GM13976 (cell line): ENCODE results near the gene DGKD.

ENCODE experiments used
- DNase-seq: peaks from one replicate; pipeline ENCODE4 v3.0.0; 2012; ENCODE audit warnings: low spot score
- in situ Hi-C: fragments of 300-500 bp; cut with MboI; formaldehyde crosslinking; loops from one replicate; pipeline ENCODE4 v1.12.0; 2022; ENCODE audit warnings: low sequenced_read_pairs, mixed read lengths, inconsistent platforms; ENCODE audit not compliant: unreplicated experiment
- TF ChIP-seq, protein P1 (sequence below): IDR thresholded peaks from 2 replicates; pipeline ENCODE4 v1.5.1; 2012; ENCODE audit warnings: borderline replicate concordance, mild to moderate bottlenecking; ENCODE audit not compliant: insufficient read depth; ENCODE audit errors: extremely low read depth, missing control alignments, control extremely low read depth

DGKD gene

GRCh38 chr2:233486357-233486756 lies 132.1 kb downstream of the DGKD start:
- DNase-seq: peak; percentile 17
- in situ Hi-C loops: no loop called here
- TF ChIP-seq, protein P1, sequence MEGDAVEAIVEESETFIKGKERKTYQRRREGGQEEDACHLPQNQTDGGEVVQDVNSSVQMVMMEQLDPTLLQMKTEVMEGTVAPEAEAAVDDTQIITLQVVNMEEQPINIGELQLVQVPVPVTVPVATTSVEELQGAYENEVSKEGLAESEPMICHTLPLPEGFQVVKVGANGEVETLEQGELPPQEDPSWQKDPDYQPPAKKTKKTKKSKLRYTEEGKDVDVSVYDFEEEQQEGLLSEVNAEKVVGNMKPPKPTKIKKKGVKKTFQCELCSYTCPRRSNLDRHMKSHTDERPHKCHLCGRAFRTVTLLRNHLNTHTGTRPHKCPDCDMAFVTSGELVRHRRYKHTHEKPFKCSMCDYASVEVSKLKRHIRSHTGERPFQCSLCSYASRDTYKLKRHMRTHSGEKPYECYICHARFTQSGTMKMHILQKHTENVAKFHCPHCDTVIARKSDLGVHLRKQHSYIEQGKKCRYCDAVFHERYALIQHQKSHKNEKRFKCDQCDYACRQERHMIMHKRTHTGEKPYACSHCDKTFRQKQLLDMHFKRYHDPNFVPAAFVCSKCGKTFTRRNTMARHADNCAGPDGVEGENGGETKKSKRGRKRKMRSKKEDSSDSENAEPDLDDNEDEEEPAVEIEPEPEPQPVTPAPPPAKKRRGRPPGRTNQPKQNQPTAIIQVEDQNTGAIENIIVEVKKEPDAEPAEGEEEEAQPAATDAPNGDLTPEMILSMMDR: no peak

DNA sequence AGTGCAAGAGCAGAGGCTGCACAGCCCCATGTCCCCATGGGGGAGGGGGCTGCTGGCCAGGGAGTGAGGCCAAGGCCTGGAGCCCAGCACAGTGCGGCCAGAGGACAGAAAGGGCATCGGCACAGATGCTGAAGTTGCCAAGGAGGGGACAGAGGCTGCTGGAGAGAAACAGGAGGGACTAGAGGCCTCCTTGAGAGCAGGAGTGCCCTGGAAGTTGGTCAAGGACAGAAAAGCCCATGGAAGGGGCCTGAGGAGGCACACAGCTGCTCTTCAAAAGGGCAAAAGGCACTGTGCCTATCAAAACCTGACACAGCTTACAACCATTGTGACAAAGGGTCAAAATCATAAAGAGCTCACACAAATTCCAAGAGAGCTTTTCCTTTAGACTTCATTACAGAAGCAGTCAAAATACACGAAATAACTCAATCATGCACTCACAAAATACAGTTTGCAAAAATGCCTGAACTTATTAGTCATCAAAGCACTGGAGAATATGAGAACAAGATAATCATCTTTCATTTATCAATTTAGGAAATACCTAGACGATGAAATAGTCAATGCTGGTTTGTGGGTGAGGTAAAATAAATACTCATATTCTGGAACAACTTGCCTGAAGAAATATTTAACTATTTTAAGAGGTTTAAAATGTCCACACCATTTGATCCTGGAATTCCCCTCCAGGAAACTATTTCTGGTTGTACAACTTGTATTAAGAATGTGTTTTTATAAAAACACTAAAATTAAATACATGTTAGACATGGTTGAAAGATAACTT lies 132.7 kb downstream of the DGKD start:
- DNase-seq: peak; percentile 4
- TF ChIP-seq, protein P1: no peak

GRCh38 chr2:233487748-233488345 lies 133.6 kb downstream of the DGKD start:
- no peak for DNase-seq
- TF ChIP-seq, protein P1: no peak
- in situ Hi-C loops: no loop called here

More for the DNA sequence above, 132.7 kb downstream of the DGKD start:
- in situ Hi-C loops: no loop called here

DNA sequence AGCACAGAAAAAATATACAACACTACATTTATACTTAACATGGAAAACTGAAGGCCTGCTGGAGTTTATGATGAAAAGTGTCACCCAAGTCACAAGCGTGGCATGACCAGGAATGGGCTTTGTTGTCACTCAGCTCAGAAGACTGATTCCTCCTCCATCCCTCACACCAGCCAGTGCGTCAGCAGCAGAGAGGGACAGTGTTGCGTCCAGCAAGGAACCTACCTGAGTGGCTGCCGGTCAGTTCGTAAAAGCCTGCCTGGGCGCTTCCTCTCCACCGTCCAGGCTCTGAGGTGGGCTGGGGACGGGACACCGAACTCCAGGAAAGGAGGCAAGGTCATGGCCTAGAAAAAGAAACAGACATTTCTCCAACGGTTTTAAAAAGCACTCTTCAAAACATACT lies 134.8 kb downstream of the DGKD start:
- in situ Hi-C loops: no loop called here
- no peak for DNase-seq
- TF ChIP-seq, protein P1: no peak

DNA sequence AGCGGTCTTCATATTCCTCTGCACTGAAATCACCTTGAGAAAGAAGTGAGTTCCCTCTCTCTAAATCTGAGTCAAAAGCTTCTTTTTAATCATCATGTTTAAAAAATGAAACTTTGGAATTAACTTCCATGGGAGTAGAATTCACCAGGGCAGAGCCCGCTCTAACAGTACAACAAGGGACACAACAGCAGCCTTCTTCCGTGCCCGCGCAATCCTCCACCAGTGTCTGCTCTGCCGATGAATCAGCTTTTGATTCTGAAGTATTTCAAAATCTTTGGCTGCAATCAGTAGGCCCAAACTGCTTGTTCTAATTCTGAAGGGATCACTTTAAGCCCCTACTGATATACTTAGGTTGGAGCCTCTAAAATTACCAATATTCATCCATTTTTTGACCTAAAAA lies 135.4 kb downstream of the DGKD start:
- no peak for DNase-seq
- in situ Hi-C loops: no loop called here
- TF ChIP-seq, protein P1: no peak

DNA sequence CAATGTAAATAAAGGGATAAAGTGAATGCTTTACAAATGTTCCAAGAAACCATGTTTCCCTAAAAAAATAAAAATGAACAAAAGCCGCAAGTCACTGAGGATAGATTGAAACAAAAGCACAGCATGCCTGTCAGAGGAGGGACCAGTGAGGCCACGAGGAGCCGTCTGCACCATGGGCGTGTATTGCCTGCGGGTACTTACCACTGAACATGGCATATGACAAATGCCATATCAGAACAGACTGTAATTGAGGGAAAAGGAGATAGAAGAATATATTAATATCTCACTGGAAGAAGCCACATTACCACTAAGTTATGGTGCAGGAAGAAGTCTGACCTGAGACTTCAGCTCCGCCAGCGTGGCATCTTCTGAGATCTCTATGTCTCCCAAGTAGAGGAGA lies 136.5 kb downstream of the DGKD start:
- TF ChIP-seq, protein P1: no peak
- in situ Hi-C loops: no loop called here
- DNase-seq: no peak
